ENCODE measurements around the gene ISLR. TPM values are rescaled to one million over a fixed set of nuclear protein-coding genes. Genes with fewer than 3 reads are reported as not detected.

ISLR gene
- total and polyA plus RNA-seq, 2 experiments from 2014 or later = 0.55 TPM; not detected in 1

DNA sequence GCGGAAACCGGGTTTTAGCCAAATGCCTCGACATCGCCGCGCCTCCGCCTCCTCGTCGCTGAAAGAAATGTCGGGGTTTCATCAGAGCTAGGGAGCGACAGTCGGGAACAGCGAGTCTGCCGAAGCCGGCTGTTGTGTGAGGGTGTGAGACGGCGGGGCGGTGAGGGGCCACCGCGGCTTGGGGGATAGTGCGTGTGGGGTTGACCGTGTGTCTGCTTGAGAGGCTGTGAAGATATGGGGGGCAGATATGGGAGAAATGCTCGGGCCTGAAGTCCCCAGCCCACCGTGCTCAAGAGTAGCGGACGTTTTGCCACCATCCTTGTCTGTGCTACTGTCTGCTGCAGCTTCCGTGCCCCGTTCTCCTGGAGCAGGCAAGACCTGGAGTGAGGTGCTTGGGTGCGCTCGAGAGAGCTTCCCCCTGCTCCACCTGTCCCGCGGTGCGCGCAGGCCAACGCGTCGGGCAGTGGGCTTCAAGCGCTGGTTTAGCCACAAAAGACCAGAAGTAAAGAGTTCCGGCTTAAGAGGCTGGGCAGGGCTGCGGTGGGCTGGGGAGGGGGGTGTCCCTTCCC lies 43.8 kb upstream of the ISLR start (continued):
- TF ChIP-seq ZNF331 (CRISPR knock-in tag; IDR thresholded peaks at IDR 0.05; ENCODE audit: low read depth) (no peak), ZNF114 (CRISPR knock-in tag; IDR thresholded peaks at IDR 0.05) (no peak), NANOG (IDR thresholded peaks at IDR 0.05; ENCODE audit: borderline replicate concordance) (no peak), STAT1 (IDR thresholded peaks at IDR 0.05; ENCODE audit: unreplicated experiment) (no peak), CREB1 (CRISPR knock-in tag; IDR thresholded peaks at IDR 0.05; ENCODE audit: low read depth) (no peak), EZH2 (IDR thresholded peaks at IDR 0.05; ENCODE audit: low read depth, unreplicated experiment) (peak; percentile 93)
- TF ChIP-seq, protein P1, sequence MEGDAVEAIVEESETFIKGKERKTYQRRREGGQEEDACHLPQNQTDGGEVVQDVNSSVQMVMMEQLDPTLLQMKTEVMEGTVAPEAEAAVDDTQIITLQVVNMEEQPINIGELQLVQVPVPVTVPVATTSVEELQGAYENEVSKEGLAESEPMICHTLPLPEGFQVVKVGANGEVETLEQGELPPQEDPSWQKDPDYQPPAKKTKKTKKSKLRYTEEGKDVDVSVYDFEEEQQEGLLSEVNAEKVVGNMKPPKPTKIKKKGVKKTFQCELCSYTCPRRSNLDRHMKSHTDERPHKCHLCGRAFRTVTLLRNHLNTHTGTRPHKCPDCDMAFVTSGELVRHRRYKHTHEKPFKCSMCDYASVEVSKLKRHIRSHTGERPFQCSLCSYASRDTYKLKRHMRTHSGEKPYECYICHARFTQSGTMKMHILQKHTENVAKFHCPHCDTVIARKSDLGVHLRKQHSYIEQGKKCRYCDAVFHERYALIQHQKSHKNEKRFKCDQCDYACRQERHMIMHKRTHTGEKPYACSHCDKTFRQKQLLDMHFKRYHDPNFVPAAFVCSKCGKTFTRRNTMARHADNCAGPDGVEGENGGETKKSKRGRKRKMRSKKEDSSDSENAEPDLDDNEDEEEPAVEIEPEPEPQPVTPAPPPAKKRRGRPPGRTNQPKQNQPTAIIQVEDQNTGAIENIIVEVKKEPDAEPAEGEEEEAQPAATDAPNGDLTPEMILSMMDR (conservative IDR thresholded peaks at IDR 0.05; ENCODE audit: low read depth in 2 of 2) = no peak
- TF ChIP-seq, protein P2, sequence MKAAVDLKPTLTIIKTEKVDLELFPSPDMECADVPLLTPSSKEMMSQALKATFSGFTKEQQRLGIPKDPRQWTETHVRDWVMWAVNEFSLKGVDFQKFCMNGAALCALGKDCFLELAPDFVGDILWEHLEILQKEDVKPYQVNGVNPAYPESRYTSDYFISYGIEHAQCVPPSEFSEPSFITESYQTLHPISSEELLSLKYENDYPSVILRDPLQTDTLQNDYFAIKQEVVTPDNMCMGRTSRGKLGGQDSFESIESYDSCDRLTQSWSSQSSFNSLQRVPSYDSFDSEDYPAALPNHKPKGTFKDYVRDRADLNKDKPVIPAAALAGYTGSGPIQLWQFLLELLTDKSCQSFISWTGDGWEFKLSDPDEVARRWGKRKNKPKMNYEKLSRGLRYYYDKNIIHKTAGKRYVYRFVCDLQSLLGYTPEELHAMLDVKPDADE (IDR thresholded peaks at IDR 0.05) = no peak

DNA sequence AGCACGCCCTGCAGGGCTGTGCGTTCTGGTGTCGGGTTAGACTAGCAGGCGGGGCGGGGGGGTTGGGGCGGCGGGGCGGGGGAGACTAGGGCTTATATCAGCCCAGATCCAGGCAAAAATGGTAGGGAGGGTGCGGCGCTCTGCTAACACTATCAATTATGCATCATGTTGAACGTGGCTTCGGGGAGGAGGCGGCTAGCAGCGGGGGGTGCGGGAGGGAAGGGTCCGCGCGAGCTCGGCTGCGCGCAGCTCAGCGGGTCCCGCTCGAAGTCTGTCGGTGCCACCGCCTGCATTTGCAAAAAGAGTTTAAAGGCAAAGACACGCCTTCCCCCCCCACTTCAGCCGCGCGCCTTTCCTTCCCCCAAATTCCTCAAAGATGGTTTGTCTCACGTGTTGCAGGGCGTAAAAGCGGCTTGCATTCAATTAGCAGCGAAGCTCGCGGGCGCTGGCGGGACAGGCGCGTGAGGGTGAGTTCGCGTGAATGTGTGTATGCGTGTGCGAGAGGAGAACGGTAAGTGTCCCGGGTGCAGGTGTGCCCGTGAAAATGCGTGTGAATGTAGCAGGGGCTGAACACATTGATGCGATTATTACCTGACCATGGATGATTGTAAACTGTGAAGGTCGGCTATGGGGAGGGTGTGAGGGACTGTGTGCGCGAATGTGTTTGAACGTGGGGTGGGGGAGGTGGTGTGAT lies 43.2 kb upstream of the ISLR start, which contains the start of gene ISLR2:
Gene ISLR2, plus strand, starts transcription at position 432 of the 694 bp plus-strand sequence. CDS start 2,169 bp downstream, outside the sequence.
- peak within 1 kb of the TSS; percentile 68 for H3K4me3 Mint-ChIP-seq
- Histone ChIP-seq H3K9me2 (ENCODE audit: insufficient read depth) (no peaks in the 10 kb centered on the region), H3K27ac (ENCODE audit: low read depth) (no peak within 1 kb of the TSS), H4K20me1 (replicated peaks; ENCODE audit: insufficient read depth) (no peaks in the 10 kb centered on the region), H3K36me3 (ENCODE audit: insufficient read depth) (no peaks in the 10 kb centered on the region), H3K27me3 (ENCODE audit: insufficient read depth) (peaks cover 100% of the 10 kb centered on the region), H2AFZ (peak within 1 kb of the TSS; percentile 95), H3K79me2 (replicated peaks; ENCODE audit: insufficient read depth) (no peaks in the 10 kb centered on the region), H3K4me2 (peak within 1 kb of the TSS; percentile 92), H3K4me1 (ENCODE audit: insufficient read depth) (peaks cover 49% of the 10 kb centered on the region), H3F3A (replicated peaks; ENCODE audit: low read depth) (peaks cover 23% of the 10 kb centered on the region; the same call in 1 of the 2 replicates), H3K4me3 (peak within 1 kb of the TSS; percentile 75)
- no peaks in the 10 kb centered on the region; the same call in 2 of the 3 replicates for H3K36me3 Mint-ChIP-seq (ENCODE audit: low read depth)
- no peak for ATAC-seq
- peaks cover 92% of the 10 kb centered on the region for H3K27me3 Mint-ChIP-seq (ENCODE audit: insufficient read depth, low read depth, poor library complexity)
- peak; percentile 65 for DNase-seq (ENCODE audit: low spot score)
- peaks cover 6% of the 10 kb centered on the region; the same call in 2 of the 3 replicates for H3K9me3 Mint-ChIP-seq
- H3K27ac Mint-ChIP-seq = no peak within 1 kb of the TSS
- peaks cover 52% of the 10 kb centered on the region for H3K4me1 Mint-ChIP-seq
- TF ChIP-seq POLR2AphosphoS5 (IDR thresholded peaks at IDR 0.05; ENCODE audit: low read depth) = no peak
- peak; percentile 99 for TF ChIP-seq EZH2 (IDR thresholded peaks at IDR 0.05; ENCODE audit: low read depth, unreplicated experiment)
- TF ChIP-seq, protein P3, sequence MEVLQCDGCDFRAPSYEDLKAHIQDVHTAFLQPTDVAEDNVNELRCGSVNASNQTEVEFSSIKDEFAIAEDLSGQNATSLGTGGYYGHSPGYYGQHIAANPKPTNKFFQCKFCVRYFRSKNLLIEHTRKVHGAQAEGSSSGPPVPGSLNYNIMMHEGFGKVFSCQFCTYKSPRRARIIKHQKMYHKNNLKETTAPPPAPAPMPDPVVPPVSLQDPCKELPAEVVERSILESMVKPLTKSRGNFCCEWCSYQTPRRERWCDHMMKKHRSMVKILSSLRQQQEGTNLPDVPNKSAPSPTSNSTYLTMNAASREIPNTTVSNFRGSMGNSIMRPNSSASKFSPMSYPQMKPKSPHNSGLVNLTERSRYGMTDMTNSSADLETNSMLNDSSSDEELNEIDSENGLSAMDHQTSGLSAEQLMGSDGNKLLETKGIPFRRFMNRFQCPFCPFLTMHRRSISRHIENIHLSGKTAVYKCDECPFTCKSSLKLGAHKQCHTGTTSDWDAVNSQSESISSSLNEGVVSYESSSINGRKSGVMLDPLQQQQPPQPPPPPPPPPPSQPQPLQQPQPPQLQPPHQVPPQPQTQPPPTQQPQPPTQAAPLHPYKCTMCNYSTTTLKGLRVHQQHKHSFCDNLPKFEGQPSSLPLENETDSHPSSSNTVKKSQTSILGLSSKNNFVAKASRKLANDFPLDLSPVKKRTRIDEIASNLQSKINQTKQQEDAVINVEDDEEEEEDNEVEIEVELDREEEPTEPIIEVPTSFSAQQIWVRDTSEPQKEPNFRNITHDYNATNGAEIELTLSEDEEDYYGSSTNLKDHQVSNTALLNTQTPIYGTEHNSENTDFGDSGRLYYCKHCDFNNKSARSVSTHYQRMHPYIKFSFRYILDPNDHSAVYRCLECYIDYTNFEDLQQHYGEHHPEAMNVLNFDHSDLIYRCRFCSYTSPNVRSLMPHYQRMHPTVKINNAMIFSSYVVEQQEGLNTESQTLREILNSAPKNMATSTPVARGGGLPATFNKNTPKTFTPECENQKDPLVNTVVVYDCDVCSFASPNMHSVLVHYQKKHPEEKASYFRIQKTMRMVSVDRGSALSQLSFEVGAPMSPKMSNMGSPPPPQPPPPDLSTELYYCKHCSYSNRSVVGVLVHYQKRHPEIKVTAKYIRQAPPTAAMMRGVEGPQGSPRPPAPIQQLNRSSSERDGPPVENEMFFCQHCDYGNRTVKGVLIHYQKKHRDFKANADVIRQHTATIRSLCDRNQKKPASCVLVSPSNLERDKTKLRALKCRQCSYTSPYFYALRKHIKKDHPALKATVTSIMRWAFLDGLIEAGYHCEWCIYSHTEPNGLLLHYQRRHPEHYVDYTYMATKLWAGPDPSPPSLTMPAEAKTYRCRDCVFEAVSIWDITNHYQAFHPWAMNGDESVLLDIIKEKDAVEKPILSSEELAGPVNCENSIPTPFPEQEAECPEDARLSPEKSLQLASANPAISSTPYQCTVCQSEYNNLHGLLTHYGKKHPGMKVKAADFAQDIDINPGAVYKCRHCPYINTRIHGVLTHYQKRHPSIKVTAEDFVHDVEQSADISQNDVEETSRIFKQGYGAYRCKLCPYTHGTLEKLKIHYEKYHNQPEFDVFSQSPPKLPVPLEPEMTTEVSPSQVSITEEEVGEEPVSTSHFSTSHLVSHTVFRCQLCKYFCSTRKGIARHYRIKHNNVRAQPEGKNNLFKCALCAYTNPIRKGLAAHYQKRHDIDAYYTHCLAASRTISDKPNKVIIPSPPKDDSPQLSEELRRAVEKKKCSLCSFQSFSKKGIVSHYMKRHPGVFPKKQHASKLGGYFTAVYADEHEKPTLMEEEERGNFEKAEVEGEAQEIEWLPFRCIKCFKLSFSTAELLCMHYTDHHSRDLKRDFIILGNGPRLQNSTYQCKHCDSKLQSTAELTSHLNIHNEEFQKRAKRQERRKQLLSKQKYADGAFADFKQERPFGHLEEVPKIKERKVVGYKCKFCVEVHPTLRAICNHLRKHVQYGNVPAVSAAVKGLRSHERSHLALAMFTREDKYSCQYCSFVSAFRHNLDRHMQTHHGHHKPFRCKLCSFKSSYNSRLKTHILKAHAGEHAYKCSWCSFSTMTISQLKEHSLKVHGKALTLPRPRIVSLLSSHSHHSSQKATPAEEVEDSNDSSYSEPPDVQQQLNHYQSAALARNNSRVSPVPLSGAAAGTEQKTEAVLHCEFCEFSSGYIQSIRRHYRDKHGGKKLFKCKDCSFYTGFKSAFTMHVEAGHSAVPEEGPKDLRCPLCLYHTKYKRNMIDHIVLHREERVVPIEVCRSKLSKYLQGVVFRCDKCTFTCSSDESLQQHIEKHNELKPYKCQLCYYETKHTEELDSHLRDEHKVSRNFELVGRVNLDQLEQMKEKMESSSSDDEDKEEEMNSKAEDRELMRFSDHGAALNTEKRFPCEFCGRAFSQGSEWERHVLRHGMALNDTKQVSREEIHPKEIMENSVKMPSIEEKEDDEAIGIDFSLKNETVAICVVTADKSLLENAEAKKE (CRISPR knock-in tag; IDR thresholded peaks at IDR 0.05) = no peak
- no peak for TF ChIP-seq ZNF331 (CRISPR knock-in tag; IDR thresholded peaks at IDR 0.05; ENCODE audit: low read depth)
- no peak for TF ChIP-seq NANOG (IDR thresholded peaks at IDR 0.05; ENCODE audit: borderline replicate concordance)
- no peak for TF ChIP-seq STAT1 (IDR thresholded peaks at IDR 0.05; ENCODE audit: unreplicated experiment)
- TF ChIP-seq, protein P1 (conservative IDR thresholded peaks at IDR 0.05; ENCODE audit: low read depth in 2 of 2) = no peak

Measured in GM23338 (cell line).